Amygdala (tissue), 56 donors: ENCODE measurements around the gene LZTFL1.

ENCODE experiments used
- DNase-seq, 56 donors: peaks; one replicate each; lab custom pipeline; 2025; lab: John Stamatoyannopoulos, UW

LZTFL1 gene

GRCh38 chr3:45816544-45816943 lies 25.4 kb downstream of the LZTFL1 start:
- DNase-seq = no peak

- no peak for DNase-seq
Observed at GRCh38 chr3:45814322-45814721, 27.6 kb downstream of the LZTFL1 start.

DNA sequence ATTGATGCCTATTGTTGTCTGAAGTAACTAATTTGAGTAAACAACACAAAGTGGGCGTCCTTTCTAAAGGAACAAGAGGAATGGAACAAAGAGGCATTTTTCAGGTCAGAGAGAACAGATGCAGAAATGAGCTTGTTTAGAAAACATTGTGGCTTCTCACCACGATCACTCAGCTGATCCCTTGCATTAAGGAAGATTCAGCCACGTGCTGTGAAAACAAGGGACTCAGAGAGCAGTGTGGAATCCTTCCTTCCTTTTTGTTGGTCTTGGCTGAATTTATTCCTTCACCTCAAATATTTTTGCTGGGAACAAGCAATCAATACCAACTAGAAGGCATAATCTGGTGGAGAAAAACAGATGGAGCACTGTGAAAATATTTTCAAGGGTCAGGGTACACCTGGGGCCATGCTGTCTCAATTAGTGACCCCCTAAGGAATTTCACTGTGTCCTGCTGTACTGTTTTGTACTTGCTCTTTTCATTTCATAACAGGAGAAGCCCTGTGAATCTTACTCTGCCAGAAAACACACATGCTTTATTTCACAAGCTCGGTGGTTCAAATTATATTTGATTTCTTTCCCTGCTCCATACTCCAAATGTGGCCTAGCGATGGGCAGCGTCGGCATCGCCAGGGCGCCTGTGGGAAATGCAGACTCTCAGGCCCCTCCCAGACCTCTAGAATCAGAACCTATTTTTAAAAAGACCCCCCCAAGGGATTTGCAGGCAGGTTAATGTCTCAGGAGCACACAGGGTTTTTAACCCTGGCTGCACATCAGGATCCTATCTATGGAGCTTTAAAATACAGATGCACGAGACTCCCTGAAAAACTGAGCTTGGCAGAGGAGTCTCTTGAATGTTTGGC lies 34.0 kb downstream of the LZTFL1 start:
- no peak for DNase-seq

GRCh38 chr3:45807133-45807532 lies 34.8 kb downstream of the LZTFL1 start:
- peak in 1 of 56 donors; percentile 6 for DNase-seq

- no peak for DNase-seq
Observed at GRCh38 chr3:45806072-45806471, 35.8 kb downstream of the LZTFL1 start.

GRCh38 chr3:45803252-45803935 lies 38.5 kb downstream of the LZTFL1 start:
- peak in 2 of 56 donors; percentile 10 to 19 for DNase-seq

GRCh38 chr3:45802146-45802545 lies 39.8 kb downstream of the LZTFL1 start:
- DNase-seq = no peak

DNA sequence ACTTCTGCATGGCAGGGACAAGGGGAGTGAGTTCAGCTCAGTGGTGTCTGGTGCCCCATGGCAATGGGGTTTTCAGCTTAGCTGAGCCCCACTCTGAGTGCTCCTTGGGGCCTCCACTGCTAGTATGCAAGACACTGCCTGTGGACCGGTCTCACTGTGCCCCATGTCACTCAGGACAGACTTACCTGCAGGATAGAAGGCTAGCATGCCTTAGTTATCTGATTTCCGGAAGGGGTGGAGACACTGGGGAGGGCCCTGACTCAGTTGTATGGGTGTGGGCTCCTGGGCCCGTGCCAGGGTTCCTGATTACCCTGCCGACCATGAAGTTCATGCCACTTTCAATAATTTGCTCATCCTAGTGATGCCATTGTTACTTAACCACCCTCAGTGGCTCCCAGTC lies 41.3 kb downstream of the LZTFL1 start:
- DNase-seq = no peak

DNA sequence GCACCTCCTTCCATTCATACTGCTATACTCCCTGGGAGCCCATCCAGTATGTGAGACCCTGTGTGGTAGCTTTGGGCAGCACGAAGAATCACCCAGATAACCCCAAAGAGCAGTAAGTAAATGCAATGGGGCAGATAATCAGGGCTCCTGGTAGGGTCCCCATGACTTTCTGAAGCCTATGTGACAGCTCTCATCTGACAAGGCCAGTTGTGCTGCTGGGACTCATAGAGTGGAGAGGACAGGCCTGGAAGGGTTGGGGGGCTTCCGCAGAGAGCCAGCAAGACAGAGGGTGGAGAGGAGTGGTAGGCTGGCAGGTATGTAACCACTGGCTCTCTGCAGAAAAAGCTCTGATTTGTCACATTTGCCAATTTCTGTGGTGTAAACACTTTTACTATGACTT lies 42.3 kb downstream of the LZTFL1 start:
- DNase-seq = no peak

- DNase-seq = no peak
Observed at GRCh38 chr3:45798034-45798433, 43.9 kb downstream of the LZTFL1 start.

- DNase-seq = no peak
Observed at GRCh38 chr3:45796902-45797637, 44.8 kb downstream of the LZTFL1 start.

DNA sequence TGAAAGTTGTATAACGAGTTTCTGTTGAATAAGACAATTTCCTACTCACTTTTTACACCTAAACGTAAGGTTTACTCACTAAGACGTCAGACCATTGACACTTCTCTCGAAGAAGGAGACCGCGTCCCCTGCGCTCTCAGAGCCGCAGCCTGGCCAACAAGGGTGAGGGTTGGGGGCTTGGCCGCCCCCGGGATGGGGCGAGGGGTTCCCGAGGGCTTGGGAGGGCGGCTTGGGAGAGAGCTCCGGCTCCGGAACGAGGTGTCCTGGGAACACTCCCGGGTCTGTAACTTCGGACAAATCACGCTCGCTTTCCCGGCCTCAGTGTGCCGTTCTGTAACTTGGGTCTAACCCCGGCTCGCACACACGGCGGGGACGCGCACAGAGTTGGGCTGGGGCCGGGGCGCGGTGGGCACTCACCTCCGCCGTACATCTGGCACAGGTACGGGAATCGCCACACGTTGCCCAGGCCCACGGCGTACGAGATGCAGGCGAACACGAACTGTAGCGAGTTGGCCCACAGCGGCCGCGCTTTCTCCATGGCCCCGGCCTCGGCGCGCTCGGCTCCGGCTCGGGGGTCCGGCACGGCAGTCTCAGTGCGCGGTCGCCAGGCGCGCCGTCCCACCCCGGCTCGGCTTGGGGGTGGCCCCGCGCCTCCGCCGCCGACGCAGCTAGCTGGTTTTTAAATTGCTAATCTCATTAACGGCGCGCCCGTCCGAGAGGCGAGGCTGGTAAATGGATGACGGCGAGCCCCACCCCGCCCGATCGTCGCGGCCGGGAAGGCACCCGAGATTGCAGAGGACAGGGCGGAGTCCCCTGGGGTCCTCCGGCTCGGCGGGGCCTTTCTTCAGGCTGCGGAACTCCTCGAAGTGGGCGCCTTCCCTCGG lies 45.8 kb downstream of the LZTFL1 start, which contains the start of gene SLC6A20:
Gene SLC6A20 (minus strand): TSS at position 655 of the 884 bp plus-strand sequence. CDS start 117 bp downstream, at position 538.
- DNase-seq = no peak

DNA sequence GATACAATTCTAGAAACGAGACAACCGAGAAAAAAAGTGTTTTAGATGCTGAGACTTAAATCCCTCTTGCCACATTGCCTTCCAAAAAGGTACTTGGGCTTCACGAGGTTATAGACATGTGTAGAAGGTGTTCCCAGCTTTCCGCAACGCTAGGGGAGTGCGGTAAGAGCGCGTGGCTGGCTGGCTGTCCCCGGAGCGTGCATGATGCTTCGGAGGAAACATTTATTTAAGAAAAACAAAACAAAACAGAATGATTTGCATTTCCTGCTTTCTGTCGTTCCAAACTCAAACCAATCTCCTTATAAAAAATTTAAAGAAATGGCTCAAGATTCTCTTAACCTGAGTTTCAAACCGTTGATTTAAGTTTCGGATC lies 46.4 kb downstream of the LZTFL1 start:
- peak in 1 of 56 donors; percentile 6 for DNase-seq

DNA sequence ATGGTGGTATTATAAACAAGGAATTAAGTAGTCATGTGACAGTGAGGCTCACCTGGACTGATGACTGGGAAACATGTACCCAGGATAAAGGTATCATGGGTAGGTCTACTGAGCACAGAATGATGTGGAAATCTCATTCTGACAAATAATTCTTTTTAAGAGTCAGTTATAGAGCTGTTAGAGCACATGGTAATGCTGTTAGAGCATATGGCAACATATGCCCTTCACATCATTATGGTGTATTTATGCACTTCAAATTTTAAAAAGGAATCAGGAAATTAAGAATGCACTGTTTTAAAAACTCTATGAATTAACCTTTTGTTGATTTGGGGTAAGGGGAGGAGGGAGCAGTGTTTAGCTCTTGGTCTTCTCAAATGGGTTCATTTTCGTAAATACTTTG lies 47.3 kb downstream of the LZTFL1 start:
- no peak for DNase-seq

DNA sequence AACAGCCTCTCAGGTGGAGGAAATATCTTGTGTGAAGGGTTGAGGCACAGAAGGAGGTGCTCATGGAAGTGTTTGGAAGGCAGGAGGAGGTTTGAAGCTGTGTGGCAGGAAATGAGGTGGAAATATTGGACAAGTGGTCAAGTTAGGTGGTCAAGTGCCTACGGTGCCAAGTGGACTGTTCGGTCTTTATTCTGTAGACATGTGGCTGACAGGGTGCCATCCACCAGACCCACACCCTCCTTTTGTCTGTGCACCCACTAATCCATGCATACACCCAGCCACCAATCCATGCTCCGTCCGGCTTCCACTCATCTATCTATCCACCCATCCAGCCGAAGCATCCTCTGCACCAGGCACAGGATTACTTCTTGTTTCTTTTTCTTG lies 47.8 kb downstream of the LZTFL1 start:
- DNase-seq = no peak

DNA sequence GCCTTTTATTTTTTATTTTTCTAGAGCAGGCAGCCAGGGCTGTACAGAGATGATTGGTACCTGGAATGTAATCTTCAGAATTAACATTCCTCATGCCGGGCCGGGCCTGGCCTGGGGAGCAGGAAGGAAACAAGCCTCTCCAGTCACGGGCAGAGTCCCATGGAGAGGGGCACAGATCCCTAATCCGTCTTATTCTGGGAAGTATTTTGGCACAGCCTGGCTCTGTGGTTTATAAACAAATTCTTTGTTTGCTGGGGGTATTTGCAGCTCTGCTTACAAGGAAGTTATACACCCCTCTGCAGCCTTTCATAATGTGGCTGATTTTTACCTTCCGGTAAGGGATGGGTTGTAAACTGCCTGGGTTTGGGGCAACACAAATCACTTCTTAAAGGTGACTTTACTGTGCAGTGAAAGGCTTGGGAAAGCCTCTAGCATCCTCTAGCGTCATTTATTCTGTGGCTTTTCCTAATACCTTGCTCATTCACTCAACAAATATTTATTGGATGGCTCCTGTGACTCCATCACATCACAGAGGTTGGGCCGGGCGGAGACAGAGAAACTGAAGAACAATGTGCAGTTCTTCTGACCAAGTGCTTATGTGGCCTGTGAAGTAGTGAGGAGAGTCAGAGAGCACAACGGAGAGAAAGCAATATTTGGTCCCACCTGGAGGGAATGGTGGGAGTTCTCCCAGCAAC lies 48.3 kb downstream of the LZTFL1 start:
- no peak for DNase-seq

DNA sequence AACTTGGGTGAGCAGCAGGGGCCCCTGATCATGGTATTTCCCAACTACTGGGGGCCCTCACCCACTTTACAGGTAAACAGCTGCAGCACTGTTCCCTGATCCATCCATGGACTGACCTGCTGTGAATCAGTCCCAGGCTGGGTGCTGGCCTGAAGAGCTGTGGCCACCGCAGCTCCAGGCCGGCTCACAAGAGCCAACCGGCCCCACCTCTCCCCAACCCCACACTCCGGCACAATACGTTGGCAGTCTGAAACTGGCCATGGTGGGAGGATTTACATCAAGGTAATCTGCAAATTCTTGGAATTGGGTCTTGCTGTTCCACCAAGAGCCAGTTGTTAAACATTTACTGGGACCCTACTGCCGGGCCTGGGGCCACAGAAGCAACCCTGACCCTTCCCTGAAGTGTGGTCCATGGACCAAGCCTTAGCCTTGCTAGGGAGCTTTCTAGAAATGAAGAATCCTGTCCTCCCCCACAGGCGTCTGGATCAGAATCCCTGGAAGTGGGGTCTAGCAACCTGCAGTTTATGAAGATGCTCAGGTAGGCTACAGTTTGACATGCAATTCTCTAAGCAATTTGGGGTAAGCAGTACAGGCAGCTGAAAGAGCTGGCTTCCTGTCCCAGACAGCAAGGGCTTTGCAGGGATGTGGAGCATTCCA lies 49.3 kb downstream of the LZTFL1 start:
- no peak for DNase-seq

GRCh38 chr3:45792036-45792435 lies 49.9 kb downstream of the LZTFL1 start:
- DNase-seq = no peak

DNA sequence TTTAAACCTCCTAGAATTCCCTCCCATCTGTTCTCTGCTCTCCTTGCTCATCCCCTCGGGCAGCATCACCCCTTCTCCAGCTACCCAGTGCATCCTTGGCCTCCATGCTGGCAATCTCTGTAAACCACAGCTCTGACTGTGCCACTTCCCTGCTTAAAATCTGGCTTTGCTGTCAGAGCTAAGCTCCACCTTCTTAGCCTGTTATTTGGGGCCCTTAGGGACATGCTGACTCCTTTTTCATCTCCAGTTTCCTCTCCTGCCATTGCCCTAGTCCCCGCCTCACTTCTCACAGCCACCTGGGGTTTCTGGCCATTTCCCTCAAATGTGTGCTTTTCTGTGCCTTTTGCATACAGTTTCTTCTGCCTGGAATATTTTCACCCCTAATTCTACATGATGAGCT lies 51.3 kb downstream of the LZTFL1 start:
- no peak for DNase-seq
